ENCODE results near the gene TGFB1. TPM values are rescaled to one million over a fixed set of nuclear protein-coding genes. Genes with fewer than 3 reads are reported as not detected.
A peak's percentile ranks its signal among the peaks of the same experiment; 100 is the strongest.

TGFB1 gene
- total RNA-seq, 6 experiments from 2014 or later, result 150 to 163 (median 158) TPM

DNA sequence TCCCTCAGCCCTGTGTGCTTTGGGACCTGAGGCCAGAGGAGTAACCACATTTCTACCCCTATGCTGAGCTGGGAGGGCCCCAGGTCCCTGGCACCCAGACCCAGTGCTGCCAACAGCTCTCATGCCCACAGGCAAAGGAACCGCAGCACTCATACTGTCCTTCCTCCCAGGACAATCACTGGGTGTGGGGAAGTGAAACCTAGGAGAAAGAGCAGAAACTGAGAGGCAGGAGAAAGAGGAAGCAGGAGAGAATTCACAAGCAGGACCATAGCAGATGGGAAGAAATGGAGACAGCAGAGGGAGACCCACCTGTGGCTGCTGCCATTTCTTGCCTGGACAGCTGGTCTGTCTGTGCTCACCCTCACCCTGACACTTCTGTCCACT is 24.9 kb downstream of the TGFB1 start:
- TF ChIP-seq, protein P1, sequence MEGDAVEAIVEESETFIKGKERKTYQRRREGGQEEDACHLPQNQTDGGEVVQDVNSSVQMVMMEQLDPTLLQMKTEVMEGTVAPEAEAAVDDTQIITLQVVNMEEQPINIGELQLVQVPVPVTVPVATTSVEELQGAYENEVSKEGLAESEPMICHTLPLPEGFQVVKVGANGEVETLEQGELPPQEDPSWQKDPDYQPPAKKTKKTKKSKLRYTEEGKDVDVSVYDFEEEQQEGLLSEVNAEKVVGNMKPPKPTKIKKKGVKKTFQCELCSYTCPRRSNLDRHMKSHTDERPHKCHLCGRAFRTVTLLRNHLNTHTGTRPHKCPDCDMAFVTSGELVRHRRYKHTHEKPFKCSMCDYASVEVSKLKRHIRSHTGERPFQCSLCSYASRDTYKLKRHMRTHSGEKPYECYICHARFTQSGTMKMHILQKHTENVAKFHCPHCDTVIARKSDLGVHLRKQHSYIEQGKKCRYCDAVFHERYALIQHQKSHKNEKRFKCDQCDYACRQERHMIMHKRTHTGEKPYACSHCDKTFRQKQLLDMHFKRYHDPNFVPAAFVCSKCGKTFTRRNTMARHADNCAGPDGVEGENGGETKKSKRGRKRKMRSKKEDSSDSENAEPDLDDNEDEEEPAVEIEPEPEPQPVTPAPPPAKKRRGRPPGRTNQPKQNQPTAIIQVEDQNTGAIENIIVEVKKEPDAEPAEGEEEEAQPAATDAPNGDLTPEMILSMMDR (IDR thresholded peaks at IDR 0.05), result no peak
- Mint-ChIP-seq H3K27me3 (ENCODE audit: insufficient read depth) (no peaks in the 10 kb centered on the region; the same call in none of the 2 replicates), H3K4me1 (ENCODE audit: low read depth) (peaks cover 48% of the 10 kb centered on the region), H3K4me3 (no peak overlapping the region), H3K36me3 (ENCODE audit: low read depth) (peaks cover 36% of the 10 kb centered on the region), H3K27ac (peak overlapping the region; percentile 50; the same call in 1 of the 2 replicates), H3K9me3 (no peaks in the 10 kb centered on the region)
- no peak for DNase-seq

GRCh38 chr19:41328157-41328841 is 25.4 kb downstream of the TGFB1 start:
- no peaks in the 10 kb centered on the region; the same call in none of the 2 replicates for H3K27me3 Mint-ChIP-seq (ENCODE audit: insufficient read depth)
- H3K36me3 Mint-ChIP-seq (ENCODE audit: low read depth), result peaks cover 36% of the 10 kb centered on the region
- 0 out of 2 replicates have a peak overlapping the region, but pooled peaks have one; percentile 18 for H3K4me3 Mint-ChIP-seq
- H3K4me1 Mint-ChIP-seq (ENCODE audit: low read depth), result peaks cover 54% of the 10 kb centered on the region
- DNase-seq, result no peak
- H3K27ac Mint-ChIP-seq, result peak overlapping the region; percentile 50
- TF ChIP-seq, protein P1 (IDR thresholded peaks at IDR 0.05), result no peak
- no peaks in the 10 kb centered on the region for H3K9me3 Mint-ChIP-seq

GRCh38 chr19:41327576-41328156 is 26.1 kb downstream of the TGFB1 start:
- peaks cover 60% of the 10 kb centered on the region for H3K4me1 Mint-ChIP-seq (ENCODE audit: low read depth)
- H3K36me3 Mint-ChIP-seq (ENCODE audit: low read depth), result peaks cover 35% of the 10 kb centered on the region
- TF ChIP-seq, protein P1 (IDR thresholded peaks at IDR 0.05), result no peak
- H3K9me3 Mint-ChIP-seq, result no peaks in the 10 kb centered on the region
- 0 out of 2 replicates have a peak overlapping the region, but pooled peaks have one; percentile 18 for H3K4me3 Mint-ChIP-seq
- DNase-seq, result no peak
- peaks cover 2% of the 10 kb centered on the region for H3K27me3 Mint-ChIP-seq (ENCODE audit: insufficient read depth)
- peak overlapping the region; percentile 44; the same call in 1 of the 2 replicates for H3K27ac Mint-ChIP-seq

DNA sequence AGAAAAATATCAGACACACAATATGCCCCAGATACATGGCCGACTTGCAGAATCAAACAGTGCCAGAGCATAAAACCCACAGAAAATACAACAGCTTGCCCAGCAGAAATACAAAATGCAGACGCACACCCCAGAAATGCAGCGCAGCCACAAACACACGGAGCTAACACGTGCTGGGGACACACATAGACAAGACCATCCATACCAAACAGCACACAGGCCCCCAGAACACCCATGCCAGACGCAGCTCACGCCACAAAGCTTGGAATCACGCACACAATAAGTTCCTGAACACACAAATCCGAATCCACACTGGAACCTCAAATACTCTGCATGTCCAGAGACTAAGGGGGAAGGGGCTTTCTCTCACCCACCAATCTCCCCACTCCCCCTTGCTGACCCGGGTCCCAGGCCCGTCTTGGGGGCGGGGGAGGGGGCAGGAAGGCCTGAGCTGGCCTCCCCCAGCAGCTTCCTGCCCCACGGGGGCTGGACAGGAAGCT is 26.6 kb downstream of the TGFB1 start:
- H3K4me3 Mint-ChIP-seq, result peak overlapping the region; percentile 83; the same call in 1 of the 2 replicates
- TF ChIP-seq, protein P1 (IDR thresholded peaks at IDR 0.05), result no peak
- peaks cover 34% of the 10 kb centered on the region for H3K36me3 Mint-ChIP-seq (ENCODE audit: low read depth)
- no peak for DNase-seq
- no peaks in the 10 kb centered on the region for H3K9me3 Mint-ChIP-seq
- H3K4me1 Mint-ChIP-seq (ENCODE audit: low read depth), result peaks cover 65% of the 10 kb centered on the region
- peaks cover 3% of the 10 kb centered on the region for H3K27me3 Mint-ChIP-seq (ENCODE audit: insufficient read depth)
- H3K27ac Mint-ChIP-seq, result peak overlapping the region; percentile 95

GRCh38 chr19:41325947-41326706 is 27.6 kb downstream of the TGFB1 start:
- Mint-ChIP-seq H3K27me3 (ENCODE audit: insufficient read depth) (peaks cover 6% of the 10 kb centered on the region), H3K27ac (peak overlapping the region; percentile 95), H3K4me1 (ENCODE audit: low read depth) (peaks cover 75% of the 10 kb centered on the region), H3K36me3 (ENCODE audit: low read depth) (peaks cover 24% of the 10 kb centered on the region), H3K9me3 (no peaks in the 10 kb centered on the region), H3K4me3 (peak overlapping the region; percentile 83)
- TF ChIP-seq, protein P1 (IDR thresholded peaks at IDR 0.05), result no peak
- peak; percentile 57 for DNase-seq

Measured in HFFc6 (cell line).